A549 (cell line): ENCODE data around the gene DLX1. TPM values are rescaled to one million over a fixed set of nuclear protein-coding genes. Genes with fewer than 3 reads are reported as not detected.

Experiments
- ATAC-seq, 2 experiments: fragments of 200-7000 bp in 1 of 2; fragments of >200 bp in 1 of 2; cut with Nextera tagmentation in 1 of 2; cut with Tn5 transposase in 1 of 2; 3 replicates each; pipeline versions ENCODE4 v1.8.0 to v1.9.1; 2018 to 2020; ENCODE audit warnings: mild to moderate bottlenecking in 1 of 2, moderate library complexity in 1 of 2
- CTCF ChIA-PET: fragments of 300-600 bp; sonication (Branson Sonifier 250); formaldehyde crosslinking; extraction: SDS; loops from one replicate; lab custom pipeline; 2021; ENCODE audit warnings: antibody characterized with exemption, inconsistent platforms; lab: Yijun Ruan, JAX
- POLR2A ChIA-PET: fragments of 350-600 bp; formaldehyde crosslinking; extraction: SDS; loops from one replicate; lab custom pipeline; 2021; ENCODE audit warnings: antibody characterized with exemption, inconsistent platforms; lab: Yijun Ruan, JAX
- DNase-seq, 2 experiments: peaks; one replicate each; pipeline versions ENCODE4 v3.0.0 to v3.0.0-alpha.2; 2011 to 2016; ENCODE audit warnings: low read depth in 1 of 2, low spot score in 1 of 2
- FAIRE-seq: peaks from 2 replicates; lab custom pipeline; 2011; peaks lifted over from hg19 to GRCh38; lab: Jason Lieb, UNC
- H3K27ac ChIP-seq, 2 experiments: fragments of >200 bp; sonication (Bioruptor Twin); formaldehyde crosslinking; 3 replicates each; pipeline ENCODE4 v1.5.1; 2016 to 2017
- H3K4me1 ChIP-seq: fragments of >200 bp; sonication (Bioruptor Twin); formaldehyde crosslinking; 3 replicates; pipeline ENCODE4 v1.6.1; 2016
- H3K4me2 ChIP-seq: fragments of >200 bp; sonication (Bioruptor Twin); formaldehyde crosslinking; 3 replicates; pipeline ENCODE4 v1.6.1; 2016
- H3K4me3 ChIP-seq: fragments of >200 bp; sonication (Bioruptor Twin); formaldehyde crosslinking; 3 replicates; pipeline ENCODE4 v1.5.1; 2016
- H3K9me3 ChIP-seq: fragments of >200 bp; sonication (Bioruptor Twin); formaldehyde crosslinking; 3 replicates; pipeline ENCODE4 v1.6.1; 2016
- CEBPB ChIP-seq, 2 experiments: fragments of >200 bp in 1 of 2; sonication (Bioruptor Twin) in 1 of 2; formaldehyde crosslinking in 1 of 2; IDR thresholded peaks; 2 replicates each; pipeline ENCODE4 v1.6.1; 2012 to 2016
- CHD2 ChIP-seq: fragments of 150-350 bp; IDR thresholded peaks from 2 replicates; pipeline ENCODE4 v1.6.1; 2014; ENCODE audit warnings: low read length; ENCODE audit not compliant: partially characterized antibody
- CHD4 ChIP-seq: fragments of 200-600 bp; sonication (generic); IDR thresholded peaks from 2 replicates; pipeline ENCODE4 v1.6.1; 2016; ENCODE audit warnings: antibody characterized with exemption, mild to moderate bottlenecking, borderline replicate concordance
- EHMT2 ChIP-seq: fragments of 200-600 bp; sonication (generic); IDR thresholded peaks from 2 replicates; pipeline ENCODE4 v1.6.1; 2016; ENCODE audit warnings: antibody characterized with exemption, low read depth, mild to moderate bottlenecking, moderate library complexity
- FOSB ChIP-seq: fragments of 250-450 bp; sonication (Bioruptor Pico); IDR thresholded peaks from 2 replicates; pipeline ENCODE4 v1.5.0; 2020; ENCODE audit warnings: mild to moderate bottlenecking, moderate library complexity
- GATA3 ChIP-seq: IDR thresholded peaks from 2 replicates; pipeline ENCODE4 v1.6.1; 2012; ENCODE audit warnings: borderline replicate concordance
- HEYL ChIP-seq: fragments of 250-450 bp; sonication (Bioruptor Pico); IDR thresholded peaks from 2 replicates; pipeline ENCODE4 v1.8.0; 2021; ENCODE audit warnings: mild to moderate bottlenecking, moderate library complexity
- MYC ChIP-seq: IDR thresholded peaks from 2 replicates; pipeline ENCODE4 v1.6.1; 2012; ENCODE audit warnings: mild to moderate bottlenecking, inconsistent platforms, low read length, improper control_type of control experiment, borderline replicate concordance
- NPAS2 ChIP-seq: fragments of 250-450 bp; sonication (Bioruptor Pico); IDR thresholded peaks from 2 replicates; pipeline ENCODE4 v1.8.0; 2022; ENCODE audit warnings: mild to moderate bottlenecking, moderate library complexity, borderline replicate concordance
- PHF8 ChIP-seq: fragments of 200-600 bp; sonication (generic); IDR thresholded peaks from 2 replicates; pipeline ENCODE4 v1.6.1; 2016; ENCODE audit warnings: low read depth, mild to moderate bottlenecking, antibody characterized with exemption, moderate library complexity, borderline replicate concordance
- POLR2A ChIP-seq: IDR thresholded peaks from 2 replicates; pipeline ENCODE4 v1.6.1; 2012; ENCODE audit warnings: mild to moderate bottlenecking, low read length
- POLR2AphosphoS2 ChIP-seq: conservative IDR thresholded peaks from 2 replicates; pipeline ENCODE4 v1.6.1; 2012; ENCODE audit warnings: low read length, improper control_type of control experiment, inconsistent platforms
- RAD21 ChIP-seq, 2 experiments: fragments of >200 bp in 1 of 2; sonication (Bioruptor Twin) in 1 of 2; formaldehyde crosslinking in 1 of 2; IDR thresholded peaks in 1 of 2; conservative IDR thresholded peaks in 1 of 2; 2 replicates in 1 of 2; 3 replicates in 1 of 2; pipeline ENCODE4 v1.6.1; 2012 to 2018; ENCODE audit warnings: inconsistent platforms in 1 of 2
- RARB ChIP-seq: fragments of 250-450 bp; sonication (Bioruptor Pico); IDR thresholded peaks from 2 replicates; pipeline ENCODE4 v1.8.0; 2021; ENCODE audit warnings: mild to moderate bottlenecking, moderate library complexity
- RCOR1 ChIP-seq: fragments of 150-350 bp; IDR thresholded peaks from 2 replicates; pipeline ENCODE4 v1.6.1; 2014; ENCODE audit warnings: antibody characterized with exemption, low read length, low read depth
- TFCP2L1 ChIP-seq: fragments of 250-450 bp; sonication (Bioruptor Pico); IDR thresholded peaks from 2 replicates; pipeline ENCODE4 v1.5.0; 2021; ENCODE audit warnings: mild to moderate bottlenecking
- ZFP36 ChIP-seq: fragments of 450-650 bp; IDR thresholded peaks from 2 replicates; pipeline ENCODE4 v1.6.1; 2014; ENCODE audit warnings: borderline replicate concordance; ENCODE audit not compliant: partially characterized antibody
- WGBS: methylation state at CpG from one replicate; pipeline ENCODE4 v1.1.6; 2017; ENCODE audit errors: missing lambda C conversion rate; 5-methylcytosine and 5-hydroxymethylcytosine counted together
- polyA plus RNA-seq, 4 experiments: library from polyadenylated mRNA; depleted of rRNA in 3 of 4; stranded (reverse); fragments of >200 nt; fragmentation: RNase III in 1 of 4; extraction: RNeasy Plus Mini Kit Qiagen cat#74134 plus additional on column Dnase treatment in 1 of 4; gene quantifications; 2 replicates in 3 of 4; 3 replicates in 1 of 4; pipeline ENCODE4 v1.2.3, GENCODE V29; 2011 to 2017
- TF ChIP-seq, protein P1 (sequence below): fragments of 250-450 bp; sonication (Bioruptor Pico); IDR thresholded peaks from 2 replicates; pipeline ENCODE4 v1.5.0; 2021; ENCODE audit warnings: mild to moderate bottlenecking, moderate library complexity, borderline replicate concordance
- TF ChIP-seq, protein P2 (sequence below): fragments of 450-650 bp; IDR thresholded peaks from 2 replicates; pipeline ENCODE4 v1.6.1; 2014; ENCODE audit warnings: antibody characterized with exemption
- TF ChIP-seq, protein P3 (sequence below): fragments of >200 bp; sonication (Bioruptor Twin); formaldehyde crosslinking; IDR thresholded peaks from 3 replicates; pipeline ENCODE4 v1.5.1; 2016
- TF ChIP-seq, protein P4 (sequence below): IDR thresholded peaks from 2 replicates; pipeline ENCODE4 v1.6.1; 2012

Gene DLX1
- polyA plus RNA-seq, 2 of the 4 experiments (the other 2 are of a cell fraction) = 1.1 to 2.5 TPM

DNA sequence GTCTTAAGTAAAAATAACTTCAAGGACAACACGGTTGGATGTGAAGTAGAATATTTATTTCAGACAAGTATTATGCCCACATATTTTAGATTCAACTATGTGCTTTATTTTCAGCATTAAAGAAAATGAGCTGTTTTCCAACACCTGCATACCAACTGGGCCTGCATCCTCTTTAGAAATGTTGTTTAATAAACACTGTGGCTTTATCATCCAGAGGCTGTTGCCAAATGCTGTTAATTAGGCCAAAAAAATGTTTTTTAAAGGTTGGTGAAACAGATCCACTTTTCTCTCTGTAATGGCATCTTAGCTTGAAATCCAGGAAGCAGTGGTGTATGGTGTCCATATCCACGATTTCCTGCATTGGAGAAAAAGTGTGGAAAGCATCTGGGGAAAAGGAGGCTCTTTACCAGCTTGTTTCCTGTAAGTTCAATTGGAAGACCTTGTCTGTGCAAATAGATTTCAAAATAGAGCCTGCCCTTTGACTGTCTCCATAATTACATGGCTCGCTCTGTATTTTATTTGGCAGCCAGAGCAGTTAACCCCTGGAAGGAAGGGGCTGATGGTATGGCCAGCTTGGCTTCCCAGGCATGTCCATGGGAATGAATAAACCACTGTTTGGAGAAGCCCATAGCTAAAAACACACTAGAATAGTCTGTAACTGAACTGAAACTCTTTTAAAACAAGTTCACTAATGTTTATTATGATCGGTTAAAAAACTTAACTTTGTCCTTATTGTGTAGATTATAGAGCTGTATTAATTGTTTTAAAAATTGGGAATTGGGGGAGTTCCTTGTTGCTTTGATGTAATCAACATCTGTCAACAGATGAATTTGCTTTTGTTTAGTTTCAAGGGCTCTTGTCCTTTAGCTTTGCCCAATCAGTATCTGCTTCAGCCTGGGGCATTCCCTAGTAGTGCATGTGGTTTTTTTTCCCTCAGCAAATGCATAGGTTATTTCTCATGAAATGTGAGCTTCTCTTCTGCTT lies 33.0 kb upstream of the DLX1 start:
- DNase-seq = no peak
- H3K27ac ChIP-seq = no peak overlapping the region; a peak in 1 of 6 replicates
- ChIA-PET CTCF (interaction anchor here (0.9 to 1.4 kb wide), 2 partner anchors 14 to 30 kb away, joined by 3 read pairs; no protein-coding TSS in a partner anchor), POLR2A (interaction anchor here (0.6 to 1.5 kb wide), 2 partner anchors 33 to 51 kb away, joined by 4 to 5 read pairs; partner anchors contain the start of gene DLX1)
- H3K4me3 ChIP-seq = no peak overlapping the region
- peak overlapping the region; percentile 19; the same call in 1 of the 3 replicates for H3K4me2 ChIP-seq
- no peak for TF ChIP-seq PHF8
- TF ChIP-seq, protein P1, sequence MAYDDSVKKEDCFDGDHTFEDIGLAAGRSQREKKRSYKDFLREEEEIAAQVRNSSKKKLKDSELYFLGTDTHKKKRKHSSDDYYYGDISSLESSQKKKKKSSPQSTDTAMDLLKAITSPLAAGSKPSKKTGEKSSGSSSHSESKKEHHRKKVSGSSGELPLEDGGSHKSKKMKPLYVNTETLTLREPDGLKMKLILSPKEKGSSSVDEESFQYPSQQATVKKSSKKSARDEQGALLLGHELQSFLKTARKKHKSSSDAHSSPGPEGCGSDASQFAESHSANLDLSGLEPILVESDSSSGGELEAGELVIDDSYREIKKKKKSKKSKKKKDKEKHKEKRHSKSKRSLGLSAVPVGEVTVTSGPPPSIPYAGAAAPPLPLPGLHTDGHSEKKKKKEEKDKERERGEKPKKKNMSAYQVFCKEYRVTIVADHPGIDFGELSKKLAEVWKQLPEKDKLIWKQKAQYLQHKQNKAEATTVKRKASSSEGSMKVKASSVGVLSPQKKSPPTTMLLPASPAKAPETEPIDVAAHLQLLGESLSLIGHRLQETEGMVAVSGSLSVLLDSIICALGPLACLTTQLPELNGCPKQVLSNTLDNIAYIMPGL (CRISPR knock-in tag) = no peak
- TF ChIP-seq, protein P2, sequence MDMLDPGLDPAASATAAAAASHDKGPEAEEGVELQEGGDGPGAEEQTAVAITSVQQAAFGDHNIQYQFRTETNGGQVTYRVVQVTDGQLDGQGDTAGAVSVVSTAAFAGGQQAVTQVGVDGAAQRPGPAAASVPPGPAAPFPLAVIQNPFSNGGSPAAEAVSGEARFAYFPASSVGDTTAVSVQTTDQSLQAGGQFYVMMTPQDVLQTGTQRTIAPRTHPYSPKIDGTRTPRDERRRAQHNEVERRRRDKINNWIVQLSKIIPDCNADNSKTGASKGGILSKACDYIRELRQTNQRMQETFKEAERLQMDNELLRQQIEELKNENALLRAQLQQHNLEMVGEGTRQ = no peak
- WGBS = 63% methylated on average over 4 of the region's 4 CpGs
- no peak for FAIRE-seq
- H3K4me1 ChIP-seq = peaks cover 7% of the 10 kb centered on the region; the same call in 2 of the 3 replicates
- ATAC-seq = peak in 1 of 2 experiments; percentile 56; a peak in 3 of 6 replicates
- no peaks in the 10 kb centered on the region for H3K9me3 ChIP-seq

DNA sequence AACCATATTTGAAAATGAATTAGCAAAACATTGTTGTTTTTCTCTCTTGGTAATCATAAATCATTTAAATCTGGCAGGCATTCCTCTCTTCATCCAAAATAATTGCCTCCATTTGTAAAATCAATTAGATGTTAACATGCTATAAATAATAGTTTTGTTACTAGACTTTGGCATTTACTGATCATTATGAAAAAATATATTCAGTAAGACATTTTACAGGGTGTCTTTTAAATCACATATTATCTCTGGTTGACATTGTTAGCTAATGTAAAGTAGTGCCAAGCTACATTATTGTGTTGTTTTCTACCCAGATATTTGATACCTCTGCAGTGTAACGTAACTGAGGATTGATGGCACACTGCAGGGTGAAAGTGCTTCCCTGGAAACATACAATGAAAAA lies 31.8 kb upstream of the DLX1 start:
- DNase-seq (no peak), FAIRE-seq (no peak), ATAC-seq (no peak)
- Histone ChIP-seq H3K4me2 (no peak overlapping the region), H3K27ac (no peak overlapping the region), H3K4me1 (peaks cover 7% of the 10 kb centered on the region; the same call in 2 of the 3 replicates), H3K9me3 (no peaks in the 10 kb centered on the region)
- ChIA-PET POLR2A (no interaction called here), CTCF (interaction anchor here (0.6 to 0.7 kb wide), 2 partner anchors 392 to 667 kb away, joined by 3 read pairs; no protein-coding TSS in a partner anchor)
- 93% methylated on average over 1 of the region's 1 CpG for WGBS
- no peak for TF ChIP-seq POLR2A
- TF ChIP-seq, protein P3, sequence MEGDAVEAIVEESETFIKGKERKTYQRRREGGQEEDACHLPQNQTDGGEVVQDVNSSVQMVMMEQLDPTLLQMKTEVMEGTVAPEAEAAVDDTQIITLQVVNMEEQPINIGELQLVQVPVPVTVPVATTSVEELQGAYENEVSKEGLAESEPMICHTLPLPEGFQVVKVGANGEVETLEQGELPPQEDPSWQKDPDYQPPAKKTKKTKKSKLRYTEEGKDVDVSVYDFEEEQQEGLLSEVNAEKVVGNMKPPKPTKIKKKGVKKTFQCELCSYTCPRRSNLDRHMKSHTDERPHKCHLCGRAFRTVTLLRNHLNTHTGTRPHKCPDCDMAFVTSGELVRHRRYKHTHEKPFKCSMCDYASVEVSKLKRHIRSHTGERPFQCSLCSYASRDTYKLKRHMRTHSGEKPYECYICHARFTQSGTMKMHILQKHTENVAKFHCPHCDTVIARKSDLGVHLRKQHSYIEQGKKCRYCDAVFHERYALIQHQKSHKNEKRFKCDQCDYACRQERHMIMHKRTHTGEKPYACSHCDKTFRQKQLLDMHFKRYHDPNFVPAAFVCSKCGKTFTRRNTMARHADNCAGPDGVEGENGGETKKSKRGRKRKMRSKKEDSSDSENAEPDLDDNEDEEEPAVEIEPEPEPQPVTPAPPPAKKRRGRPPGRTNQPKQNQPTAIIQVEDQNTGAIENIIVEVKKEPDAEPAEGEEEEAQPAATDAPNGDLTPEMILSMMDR = no peak
- no peak for TF ChIP-seq PHF8
- no peak for TF ChIP-seq POLR2AphosphoS2
- TF ChIP-seq RARB (CRISPR knock-in tag) = no peak
- no peak for TF ChIP-seq CHD4
- no peak for TF ChIP-seq CHD2
- no peak for TF ChIP-seq CEBPB (IDR thresholded peaks at IDR 0.05)
- TF ChIP-seq RCOR1 = no peak
- TF ChIP-seq, protein P2 = no peak
- no peak for TF ChIP-seq TFCP2L1 (CRISPR knock-in tag)
- no peak for TF ChIP-seq MYC
- no peak for TF ChIP-seq HEYL (CRISPR knock-in tag)
- TF ChIP-seq NPAS2 (CRISPR knock-in tag) = no peak
- TF ChIP-seq, protein P4, sequence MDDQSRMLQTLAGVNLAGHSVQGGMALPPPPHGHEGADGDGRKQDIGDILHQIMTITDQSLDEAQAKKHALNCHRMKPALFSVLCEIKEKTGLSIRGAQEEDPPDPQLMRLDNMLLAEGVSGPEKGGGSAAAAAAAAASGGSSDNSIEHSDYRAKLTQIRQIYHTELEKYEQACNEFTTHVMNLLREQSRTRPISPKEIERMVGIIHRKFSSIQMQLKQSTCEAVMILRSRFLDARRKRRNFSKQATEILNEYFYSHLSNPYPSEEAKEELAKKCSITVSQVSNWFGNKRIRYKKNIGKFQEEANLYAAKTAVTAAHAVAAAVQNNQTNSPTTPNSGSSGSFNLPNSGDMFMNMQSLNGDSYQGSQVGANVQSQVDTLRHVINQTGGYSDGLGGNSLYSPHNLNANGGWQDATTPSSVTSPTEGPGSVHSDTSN = no peak
- TF ChIP-seq RAD21 (conservative IDR thresholded peaks at IDR 0.05 in 1 of 2, IDR thresholded peaks at IDR 0.05 in 1 of 2) = no peak
- TF ChIP-seq ZFP36 = no peak
- no peak for TF ChIP-seq FOSB
- no peak for TF ChIP-seq GATA3
- TF ChIP-seq EHMT2 = no peak
- TF ChIP-seq, all 56 proteins: peak for 0
- H3K4me3 ChIP-seq = no peak overlapping the region
